AG09309 (cell line): ENCODE data around the gene GPA33.

Source experiments
- DNase-seq: peaks from one replicate; pipeline ENCODE4 v3.0.0-alpha.2; 2010; ENCODE audit warnings: low read depth
- H3K4me3 ChIP-seq: 2 replicates; pipeline ENCODE4 v1.5.1; 2011; ENCODE audit warnings: mild to moderate bottlenecking, low read depth, low read length, moderate library complexity; ENCODE audit not compliant: control insufficient read depth
- CTCF ChIP-seq: IDR thresholded peaks from 2 replicates; pipeline ENCODE4 v1.5.1; 2011; ENCODE audit warnings: mild to moderate bottlenecking, low read depth, low read length, inconsistent platforms; ENCODE audit not compliant: insufficient read depth, control insufficient read depth; ENCODE audit errors: missing control alignments

Gene GPA33

GRCh38 chr1:167102906-167103573, 12.9 kb upstream of the GPA33 start:
- TF ChIP-seq CTCF, result no peak
- DNase-seq, result no peak
- no peak overlapping the region for H3K4me3 ChIP-seq

GRCh38 chr1:167101754-167102153, 11.6 kb upstream of the GPA33 start:
- no peak for TF ChIP-seq CTCF
- no peak for DNase-seq
- H3K4me3 ChIP-seq, result no peak overlapping the region

- DNase-seq, result no peak
- no peak overlapping the region for H3K4me3 ChIP-seq
- TF ChIP-seq CTCF, result no peak
These were observed 10.6 kb upstream of the GPA33 start for GRCh38 chr1:167100730-167101129.

GRCh38 chr1:167099851-167100250, 9.7 kb upstream of the GPA33 start:
- no peak for TF ChIP-seq CTCF
- no peak overlapping the region for H3K4me3 ChIP-seq
- DNase-seq, result no peak

GRCh38 chr1:167095368-167095767, 5.2 kb upstream of the GPA33 start:
- H3K4me3 ChIP-seq, result no peak overlapping the region
- DNase-seq, result peak; percentile 31
- no peak for TF ChIP-seq CTCF

- DNase-seq, result no peak
- no peak overlapping the region for H3K4me3 ChIP-seq
- no peak for TF ChIP-seq CTCF
These were observed 4.5 kb upstream of the GPA33 start for GRCh38 chr1:167094690-167095089.

- no peak for TF ChIP-seq CTCF
- no peak for DNase-seq
- H3K4me3 ChIP-seq, result no peak within 1 kb of the TSS
These were observed 3.8 kb upstream of the GPA33 start, which contains the start of gene STYXL2 for GRCh38 chr1:167093846-167094516. STYXL2 (plus strand) TSS chr1:167094075; CDS start chr1:167094850, 775 bp downstream.
